NCI-H1105 (cell line): ENCODE data around the gene GOLGA6L4.
"Not testable (repeated sequence)": the region's sequence is repeated elsewhere in the genome, so short reads cannot be mapped to it uniquely, and the experiment has no call there.

Source experiments
- DNase-seq: peaks from one replicate; lab custom pipeline; 2025; lab: John Stamatoyannopoulos, UW

The GOLGA6L4 gene

GRCh38 chr15:84235573-84235972, at the start of gene GOLGA6L4:
GOLGA6L4 (plus strand) TSS chr15:84235773; CDS start chr15:84235835, 62 bp downstream.
- DNase-seq, result not testable (repeated sequence)

- not testable (repeated sequence) for DNase-seq
Observed at GRCh38 chr15:84192982-84193381, 42.6 kb upstream of the GOLGA6L4 start.

GRCh38 chr15:84195603-84196002, 40.0 kb upstream of the GOLGA6L4 start:
- DNase-seq, result not testable (repeated sequence)

- DNase-seq, result not testable (repeated sequence)
Observed at GRCh38 chr15:84196530-84197188, 38.9 kb upstream of the GOLGA6L4 start.

GRCh38 chr15:84199865-84200264, 35.7 kb upstream of the GOLGA6L4 start:
- DNase-seq, result not testable (repeated sequence)

GRCh38 chr15:84246441-84246840, 10.9 kb downstream of the GOLGA6L4 start:
- not testable (repeated sequence) for DNase-seq
